Measurements from ENCODE around the gene KLHDC10. TPM values are rescaled to one million over a fixed set of nuclear protein-coding genes. Genes with fewer than 3 reads are reported as not detected.
"Not testable (repeated sequence)": the region's sequence is repeated elsewhere in the genome, so short reads cannot be mapped to it uniquely, and the experiment has no call there.

The KLHDC10 gene
- total RNA-seq, 1 donor from 2014 or later = 15.6 TPM

- Histone ChIP-seq H3K4me3 (ENCODE audit: low read depth, low read length) (no peak overlapping the region), H3K27me3 (ENCODE audit: control insufficient read depth, insufficient read depth, low read length) (no peaks in the 10 kb centered on the region), H3K36me3 (ENCODE audit: control insufficient read depth, insufficient read depth, low read length) (no peaks in the 10 kb centered on the region)
- no peak for TF ChIP-seq CTCF (IDR thresholded peaks at IDR 0.05; ENCODE audit: insufficient read depth, low read length, poor library complexity, severe bottlenecking)
- no peak for DNase-seq (ENCODE audit: low read depth)
Measured at GRCh38 chr7:130062246-130062645, 8.1 kb upstream of the KLHDC10 start.

GRCh38 chr7:130063036-130063435 lies 7.3 kb upstream of the KLHDC10 start:
- no peak overlapping the region for H3K4me3 ChIP-seq (ENCODE audit: low read depth, low read length)
- no peak for DNase-seq (ENCODE audit: low read depth)
- no peaks in the 10 kb centered on the region for H3K27me3 ChIP-seq (ENCODE audit: control insufficient read depth, insufficient read depth, low read length)
- peak; percentile 72 for TF ChIP-seq CTCF (IDR thresholded peaks at IDR 0.05; ENCODE audit: insufficient read depth, low read length, poor library complexity, severe bottlenecking)
- H3K36me3 ChIP-seq (ENCODE audit: control insufficient read depth, insufficient read depth, low read length) = no peaks in the 10 kb centered on the region

GRCh38 chr7:130064580-130064926 lies 5.8 kb upstream of the KLHDC10 start:
- DNase-seq (ENCODE audit: low read depth); H3K36me3 ChIP-seq (ENCODE audit: control insufficient read depth, insufficient read depth, low read length); H3K4me3 ChIP-seq (ENCODE audit: low read depth, low read length); H3K27me3 ChIP-seq (ENCODE audit: control insufficient read depth, insufficient read depth, low read length): not testable (repeated sequence)

GRCh38 chr7:130065500-130066152 lies 4.7 kb upstream of the KLHDC10 start:
- Histone ChIP-seq H3K36me3 (ENCODE audit: control insufficient read depth, insufficient read depth, low read length) (no peaks in the 10 kb centered on the region), H3K27me3 (ENCODE audit: control insufficient read depth, insufficient read depth, low read length) (no peaks in the 10 kb centered on the region), H3K4me3 (ENCODE audit: low read depth, low read length) (no peak overlapping the region)
- no peak for TF ChIP-seq CTCF (IDR thresholded peaks at IDR 0.05; ENCODE audit: insufficient read depth, low read length, poor library complexity, severe bottlenecking)
- no peak for DNase-seq (ENCODE audit: low read depth)

GRCh38 chr7:130069179-130069977 lies 956 bp upstream of the KLHDC10 start:
- no peaks in the 10 kb centered on the region for H3K36me3 ChIP-seq (ENCODE audit: control insufficient read depth, insufficient read depth, low read length)
- DNase-seq (ENCODE audit: low read depth) = no peak
- H3K27me3 ChIP-seq (ENCODE audit: control insufficient read depth, insufficient read depth, low read length) = no peaks in the 10 kb centered on the region
- H3K4me3 ChIP-seq (ENCODE audit: low read depth, low read length) = peak overlapping the region; percentile 59
- no peak for TF ChIP-seq CTCF (IDR thresholded peaks at IDR 0.05; ENCODE audit: insufficient read depth, low read length, poor library complexity, severe bottlenecking)

GRCh38 chr7:130070861-130071622 lies 708 bp downstream of the KLHDC10 start:
- no peak for TF ChIP-seq CTCF (IDR thresholded peaks at IDR 0.05; ENCODE audit: insufficient read depth, low read length, poor library complexity, severe bottlenecking)
- no peak for DNase-seq (ENCODE audit: low read depth)
- Histone ChIP-seq H3K36me3 (ENCODE audit: control insufficient read depth, insufficient read depth, low read length) (no peaks in the 10 kb centered on the region), H3K27me3 (ENCODE audit: control insufficient read depth, insufficient read depth, low read length) (no peaks in the 10 kb centered on the region), H3K4me3 (ENCODE audit: low read depth, low read length) (peak overlapping the region; percentile 94)
